SW480 (cell line): ENCODE measurements around the gene ANKRD24.
"Not testable (repeated sequence)": the region's sequence is repeated elsewhere in the genome, so short reads cannot be mapped to it uniquely, and the experiment has no call there.

ENCODE experiments used
- DNase-seq: peaks from one replicate; pipeline ENCODE4 v3.0.0-alpha.2; 2016; ENCODE audit warnings: low spot score

Gene ANKRD24

DNA sequence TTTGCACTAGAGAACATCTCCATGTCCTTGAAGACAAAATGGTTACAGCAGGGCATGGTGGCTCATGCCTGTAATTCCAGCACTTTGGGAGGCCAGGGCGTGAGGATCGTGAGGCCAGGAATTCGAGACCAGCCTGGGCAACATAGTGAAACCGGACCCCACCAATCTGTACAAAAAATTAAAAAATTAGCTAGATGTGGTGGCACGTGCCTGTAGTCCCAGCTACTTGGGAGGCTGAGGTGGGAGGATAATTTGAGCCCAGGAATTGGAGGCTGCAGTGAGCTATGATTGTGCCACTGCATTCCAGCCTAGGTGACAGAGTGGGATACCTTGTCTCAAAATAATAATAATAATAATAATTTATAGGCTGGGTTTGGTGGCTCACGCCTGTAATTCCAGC is 47.7 kb downstream of the ANKRD24 start:
- DNase-seq = not testable (repeated sequence)

DNA sequence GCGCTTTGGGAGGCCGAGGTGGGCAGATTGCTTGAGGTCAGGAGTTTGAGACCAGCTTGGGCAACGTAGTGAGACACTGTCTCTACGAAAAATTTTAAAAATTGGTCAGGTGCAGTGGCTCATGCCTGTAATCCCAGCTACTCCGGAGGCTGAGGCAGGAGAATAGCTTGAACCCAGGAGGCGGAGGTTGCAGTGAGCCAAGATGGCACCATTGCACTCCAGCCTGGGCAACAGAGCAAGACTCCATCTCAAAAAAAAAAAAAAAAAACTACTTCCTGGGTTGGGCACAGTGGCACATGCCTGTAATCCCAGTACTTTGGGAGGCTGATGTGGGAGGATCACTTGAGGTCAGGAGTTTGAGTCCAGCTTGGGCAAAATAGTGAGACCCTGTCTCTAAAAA is 49.0 kb downstream of the ANKRD24 start:
- not testable (repeated sequence) for DNase-seq

DNA sequence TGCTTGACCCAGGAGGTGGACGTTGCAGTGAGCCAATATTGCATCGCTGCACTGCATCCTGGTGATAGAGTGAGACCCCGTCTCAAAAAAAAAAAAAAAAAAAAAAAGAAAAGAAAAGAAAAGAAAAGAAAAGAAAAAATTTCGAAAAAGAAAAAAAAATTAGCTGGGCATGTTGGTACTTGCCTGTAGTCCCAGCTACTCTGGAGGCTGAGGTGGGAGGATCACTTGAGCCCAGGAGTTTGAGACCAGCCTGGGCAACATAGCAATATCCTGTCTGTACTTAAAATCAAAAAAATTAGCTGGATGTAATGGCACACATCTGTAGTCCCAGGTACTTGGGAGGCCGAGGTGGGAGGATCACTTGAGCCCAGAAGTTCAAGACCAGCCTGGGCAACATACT is 49.6 kb downstream of the ANKRD24 start:
- not testable (repeated sequence) for DNase-seq

DNA sequence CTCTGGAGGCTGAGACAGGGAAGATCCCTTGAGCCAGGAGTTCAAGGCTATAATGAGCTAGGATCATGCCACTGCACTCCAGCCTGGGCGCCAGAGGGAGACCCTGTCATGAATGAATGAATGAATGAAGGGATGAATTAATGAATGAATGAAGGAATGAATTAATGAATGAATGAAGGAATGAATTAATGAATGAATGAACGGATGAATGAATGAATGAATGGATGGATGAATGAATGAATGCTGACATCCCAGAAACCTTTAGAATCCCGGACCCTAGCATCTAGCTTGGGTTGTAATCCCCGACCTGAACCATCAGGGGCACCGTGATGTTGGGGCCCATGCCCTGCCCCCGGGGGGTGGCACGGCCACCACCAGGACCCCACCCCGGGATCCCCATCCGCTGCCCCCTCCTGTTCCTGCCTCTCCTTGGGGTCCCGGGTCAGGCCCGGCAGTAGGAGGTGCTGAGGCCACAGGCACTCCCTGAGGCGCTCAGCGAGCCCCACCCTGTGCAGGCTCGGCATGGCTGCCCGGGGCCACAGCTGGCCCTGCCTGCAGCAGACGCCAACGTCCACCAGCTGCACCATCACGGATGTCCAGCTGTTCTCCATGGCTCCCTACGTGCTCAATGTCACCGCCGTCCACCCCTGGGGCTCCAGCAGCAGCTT is 50.3 kb downstream of the ANKRD24 start:
- peak; percentile 39 for DNase-seq

DNA sequence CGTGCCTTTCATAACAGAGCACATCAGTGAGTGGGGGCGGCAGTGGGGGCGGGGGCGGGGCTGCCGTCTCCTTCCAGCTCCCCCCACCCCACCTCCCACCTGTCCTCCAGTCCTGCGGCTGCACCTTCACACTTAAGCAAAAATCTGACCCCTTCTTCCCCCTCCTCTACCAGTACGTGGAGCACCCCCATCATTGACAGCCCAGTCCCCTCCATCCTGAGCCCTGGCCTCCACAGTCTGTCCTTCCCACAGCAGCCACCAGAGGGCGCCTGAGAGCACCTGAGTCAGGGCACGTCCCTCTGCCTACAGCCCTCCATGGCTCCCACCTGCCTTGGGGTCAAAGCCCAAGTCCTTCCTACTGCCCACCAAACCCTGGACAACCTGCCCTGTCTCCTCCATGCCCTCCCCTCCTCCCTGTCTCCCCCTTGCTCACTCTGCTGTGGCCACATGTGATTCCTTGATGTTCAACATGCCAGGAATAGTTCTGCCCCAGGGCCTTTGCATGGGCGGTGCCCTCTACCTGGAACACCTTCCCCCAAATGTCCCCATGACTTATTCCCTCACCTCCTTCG is 50.9 kb downstream of the ANKRD24 start:
- no peak for DNase-seq

DNA sequence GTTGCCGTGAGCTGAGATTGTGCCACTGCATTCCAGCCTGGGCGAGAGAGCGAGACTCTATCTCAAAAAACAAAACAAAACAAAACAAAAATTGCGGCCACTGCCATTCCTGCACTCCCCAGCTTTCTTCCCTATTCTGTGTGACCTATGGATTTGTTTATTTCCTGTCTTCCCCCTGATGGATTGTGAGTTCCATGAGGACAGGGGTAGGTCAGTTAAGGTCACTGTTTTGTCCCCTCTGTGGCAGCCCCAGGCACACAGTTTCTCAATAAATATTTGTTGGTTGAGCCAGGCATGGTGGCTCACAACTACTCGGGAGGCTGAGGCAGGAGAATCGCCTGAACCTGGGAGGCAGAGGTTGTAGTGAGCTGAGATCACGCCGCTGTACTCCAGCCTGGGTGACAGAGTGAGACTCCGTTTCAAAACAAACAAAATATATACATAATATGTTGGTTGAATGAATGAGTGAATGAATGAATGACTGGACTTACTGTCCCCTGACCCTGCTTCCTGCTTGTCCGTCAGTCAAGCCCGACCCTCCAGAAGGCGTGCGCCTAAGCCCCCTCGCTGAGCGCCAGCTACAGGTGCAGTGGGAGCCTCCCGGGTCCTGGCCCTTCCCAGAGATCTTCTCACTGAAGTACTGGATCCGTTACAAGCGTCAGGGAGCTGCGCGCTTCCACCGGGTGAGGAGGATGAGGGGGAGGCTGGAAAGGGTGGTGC is 51.8 kb downstream of the ANKRD24 start:
- no peak for DNase-seq

DNA sequence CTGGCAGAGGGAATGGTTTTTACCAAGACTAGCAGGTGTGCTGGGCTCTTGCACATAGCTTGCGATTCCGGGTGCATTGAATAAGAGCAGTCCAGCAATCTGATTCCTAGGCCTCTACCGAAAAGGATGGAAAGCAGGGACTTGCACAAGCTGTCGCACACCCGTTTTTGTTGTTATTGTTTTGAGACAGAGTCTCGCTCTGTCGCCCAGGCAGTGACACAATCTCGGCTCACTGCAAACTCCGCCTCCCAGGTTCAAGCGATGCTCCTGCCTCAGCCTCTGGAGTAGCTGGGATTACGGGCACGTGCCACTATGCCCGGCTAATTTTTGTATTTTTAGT is 52.3 kb downstream of the ANKRD24 start:
- DNase-seq = no peak

DNA sequence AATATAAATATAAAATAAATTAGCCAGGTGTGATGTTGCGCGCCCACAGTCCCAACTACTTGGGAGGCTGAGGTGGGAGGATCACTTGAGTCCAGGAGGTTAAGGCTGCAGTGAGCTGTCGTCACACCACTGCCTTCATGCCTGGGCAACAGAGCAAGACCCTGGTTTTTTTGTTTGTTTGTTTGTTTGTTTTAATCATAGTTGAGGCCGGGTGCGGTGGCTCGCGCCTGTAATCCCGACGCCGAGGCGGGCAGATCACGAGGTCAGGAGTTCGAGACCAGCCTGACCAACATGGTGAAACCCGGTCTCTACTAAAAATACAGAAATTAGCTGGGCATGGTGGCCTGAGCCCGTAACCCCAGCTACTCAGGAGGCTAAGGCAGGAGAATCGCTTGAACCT is 55.0 kb downstream of the ANKRD24 start:
- not testable (repeated sequence) for DNase-seq

DNA sequence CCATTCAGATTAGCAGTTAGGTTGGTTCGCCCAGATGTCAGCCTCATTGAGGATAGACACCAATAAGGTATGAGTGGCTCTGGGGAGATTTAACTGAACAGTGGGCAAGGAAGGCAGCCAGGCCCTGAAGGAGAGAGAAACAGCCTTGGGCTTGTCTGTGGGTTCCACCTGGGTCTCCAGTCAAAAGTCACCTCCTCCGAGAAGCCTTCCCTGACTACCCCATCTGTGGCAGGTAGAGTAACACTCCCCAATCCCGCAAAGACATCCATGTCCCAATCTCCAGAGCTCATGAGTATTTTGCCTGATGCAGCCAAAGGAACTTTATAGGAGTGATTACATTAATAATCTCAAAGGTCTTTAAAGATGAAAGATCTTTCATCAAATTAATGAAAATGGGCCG is 56.3 kb downstream of the ANKRD24 start:
- no peak for DNase-seq

DNA sequence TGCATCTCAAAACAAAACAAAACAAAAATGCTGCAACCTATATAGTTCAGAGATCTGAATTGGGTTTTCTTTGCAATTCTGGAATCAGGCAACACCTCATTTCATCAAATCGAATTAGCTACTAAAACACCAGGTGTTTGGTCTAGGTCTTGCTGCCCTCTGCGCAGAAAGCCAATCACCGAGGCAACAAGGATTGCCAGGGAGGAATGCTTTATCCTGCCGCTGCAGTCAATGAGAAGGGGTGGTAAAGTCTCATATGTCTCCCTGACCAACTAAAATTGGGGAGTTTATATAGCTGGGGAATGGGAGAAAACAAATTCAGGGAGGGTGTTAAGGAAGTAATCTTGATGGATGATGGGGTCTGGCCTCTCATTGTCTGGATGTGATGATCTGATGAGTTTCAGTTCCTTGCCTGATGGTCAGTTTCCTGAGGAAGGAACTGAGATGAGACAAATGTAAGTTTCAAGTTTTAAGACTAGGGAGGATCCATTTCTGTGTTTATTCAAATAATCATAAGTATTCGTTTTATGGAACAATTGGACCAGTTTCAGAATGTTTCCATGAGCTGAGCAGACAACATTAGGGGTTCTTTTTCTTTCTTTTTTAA is 59.4 kb downstream of the ANKRD24 start:
- DNase-seq = no peak

DNA sequence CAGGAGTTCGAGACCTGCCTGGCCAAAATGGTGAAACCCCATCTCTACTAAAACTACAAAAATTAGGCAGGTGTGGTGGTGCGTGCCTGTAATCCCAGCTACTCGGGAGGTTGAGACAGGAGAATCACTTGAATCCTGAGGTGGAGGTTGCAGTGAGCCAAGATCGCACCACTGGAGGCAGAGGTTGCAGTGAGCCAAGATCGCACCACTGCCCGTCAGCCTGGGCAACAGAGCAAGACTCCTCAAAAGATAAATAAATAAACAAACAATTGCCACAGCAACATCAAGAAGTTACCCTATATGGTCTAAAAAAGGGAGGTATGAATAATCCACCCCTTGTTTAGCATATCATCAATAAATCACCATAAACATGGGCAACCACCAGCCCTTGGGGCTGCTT is 63.4 kb downstream of the ANKRD24 start:
- DNase-seq = not testable (repeated sequence)

DNA sequence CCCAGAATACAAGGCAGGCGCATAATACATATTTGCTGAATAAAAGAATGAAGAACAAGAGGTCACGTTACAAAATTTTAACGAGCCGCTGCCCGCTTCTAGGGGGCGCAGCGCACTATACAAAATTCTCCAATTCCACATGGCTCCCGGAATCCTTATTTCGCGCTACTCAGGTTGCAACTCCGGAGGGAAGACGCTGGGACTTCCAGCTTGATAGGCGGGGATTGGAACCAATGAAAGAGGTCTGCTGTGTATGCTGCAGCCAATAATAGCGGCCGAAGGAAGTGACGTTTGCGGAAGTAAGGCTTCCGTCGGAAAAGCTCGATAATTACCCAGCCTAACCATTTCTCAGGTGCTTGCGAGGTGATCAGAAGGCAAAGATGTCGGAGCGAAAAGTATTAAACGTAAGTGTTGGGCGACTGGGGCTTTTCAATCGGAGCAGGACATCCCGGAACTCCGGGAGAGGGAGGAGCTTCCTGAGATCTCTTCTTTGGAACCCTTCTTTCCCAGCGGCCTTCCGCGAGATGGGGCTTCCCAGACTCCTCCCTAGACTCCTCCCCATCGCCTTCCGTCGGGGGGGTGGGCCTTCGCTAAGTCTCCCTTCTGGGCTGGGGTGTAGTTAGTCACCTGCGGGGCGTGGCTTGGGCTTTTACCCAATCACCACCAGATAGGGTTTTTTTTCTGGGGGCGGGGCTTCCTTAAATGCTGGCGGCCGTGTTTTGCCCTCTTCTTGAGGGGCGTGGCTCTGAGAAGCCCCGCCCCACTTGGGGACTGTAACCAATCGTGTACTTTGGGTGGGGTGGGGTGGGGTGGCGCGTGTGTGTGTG is 64.5 kb downstream of the ANKRD24 start, which contains the start of gene YJU2:
TSS of gene YJU2 (plus strand) at position 314 of the 827 bp plus-strand sequence. CDS start at position 381, 67 bp downstream.
- peak; percentile 98 for DNase-seq

DNA sequence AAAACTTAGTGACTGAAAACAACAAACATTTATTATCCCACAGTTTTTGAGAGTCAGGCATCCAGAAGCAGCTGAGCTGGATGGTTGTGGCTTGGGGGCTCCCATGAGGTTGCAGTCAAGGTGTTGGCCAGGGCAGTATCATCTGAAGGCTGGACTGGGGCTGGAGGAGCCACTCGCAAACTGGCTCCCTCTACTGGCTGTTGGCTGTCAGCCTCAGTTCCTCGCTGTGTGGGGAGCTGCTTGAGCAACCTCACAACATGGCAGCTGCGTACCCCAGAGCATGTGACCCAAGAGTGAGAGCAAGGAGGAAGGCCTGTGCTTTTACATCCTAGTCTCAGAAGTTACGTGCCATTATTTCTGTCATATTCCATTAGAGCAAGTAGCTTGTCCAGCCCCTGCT is 74.1 kb downstream of the ANKRD24 start:
- DNase-seq = no peak

DNA sequence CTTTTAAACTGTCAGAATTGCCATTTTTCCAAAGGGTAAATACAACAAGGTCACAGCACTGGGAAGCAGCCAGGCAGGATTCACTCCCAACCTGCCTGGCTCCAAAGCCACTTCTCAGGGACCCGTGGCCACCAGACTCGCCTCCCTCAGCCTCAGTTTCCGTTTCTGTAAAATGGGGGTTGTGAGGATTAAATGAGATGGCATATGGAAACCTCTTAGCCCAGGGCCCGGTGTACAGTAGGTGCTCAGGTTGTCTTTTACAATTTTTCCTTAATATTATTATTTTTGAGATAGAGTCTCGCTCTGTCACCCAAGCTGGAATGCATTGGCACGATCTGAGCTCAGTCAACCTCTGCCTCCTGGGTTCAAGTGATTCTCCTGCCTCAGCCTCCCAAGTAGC is 74.5 kb downstream of the ANKRD24 start:
- no peak for DNase-seq

DNA sequence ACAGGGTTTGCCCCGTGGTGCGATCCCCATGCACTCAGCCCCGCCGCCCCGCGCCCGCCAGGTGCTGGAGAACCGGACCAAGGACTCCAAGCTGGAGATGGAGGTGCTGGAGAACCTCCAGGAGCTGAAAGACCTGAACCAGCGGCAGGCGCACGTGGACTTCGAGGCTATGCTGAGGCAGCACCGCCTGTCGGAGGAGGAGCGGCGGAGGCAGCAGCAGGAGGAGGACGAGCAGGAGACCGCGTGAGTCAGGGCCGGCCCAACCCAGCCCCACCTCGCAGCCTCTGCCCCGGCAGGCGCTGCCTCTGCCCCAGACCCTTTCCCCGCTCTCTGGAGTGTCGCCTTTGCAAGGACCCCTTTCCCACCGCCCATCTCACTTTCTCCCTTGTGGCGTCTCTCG is 75.7 kb downstream of the ANKRD24 start:
- DNase-seq = no peak

DNA sequence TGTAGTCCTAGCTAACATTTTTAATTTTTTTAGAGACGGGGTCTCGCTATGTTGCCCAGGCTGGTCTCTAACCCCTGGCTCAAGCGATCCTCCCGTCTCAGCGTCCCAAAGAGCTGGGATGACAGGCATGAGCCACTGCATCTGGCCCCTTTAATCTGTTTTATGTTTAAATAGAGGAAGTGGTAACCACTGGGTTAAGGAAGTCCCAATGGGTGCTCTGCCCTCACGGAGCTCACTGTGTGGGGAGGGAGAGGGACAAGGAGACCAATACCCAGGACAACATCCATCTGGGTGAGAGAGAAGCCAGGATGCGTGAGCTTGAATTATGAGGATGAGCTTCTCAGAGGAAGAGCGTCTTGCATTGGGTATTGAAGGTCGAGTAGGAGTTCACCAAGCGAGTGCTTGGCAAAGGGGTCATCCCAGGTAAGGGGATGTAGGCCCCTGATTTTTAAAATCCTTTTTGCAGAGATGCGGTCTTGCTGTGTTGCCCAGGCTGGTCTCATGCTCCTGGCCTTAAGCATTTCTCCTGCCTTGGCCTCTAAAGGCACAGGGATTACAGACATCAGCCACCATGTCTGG is 78.2 kb downstream of the ANKRD24 start:
- DNase-seq = no peak

DNA sequence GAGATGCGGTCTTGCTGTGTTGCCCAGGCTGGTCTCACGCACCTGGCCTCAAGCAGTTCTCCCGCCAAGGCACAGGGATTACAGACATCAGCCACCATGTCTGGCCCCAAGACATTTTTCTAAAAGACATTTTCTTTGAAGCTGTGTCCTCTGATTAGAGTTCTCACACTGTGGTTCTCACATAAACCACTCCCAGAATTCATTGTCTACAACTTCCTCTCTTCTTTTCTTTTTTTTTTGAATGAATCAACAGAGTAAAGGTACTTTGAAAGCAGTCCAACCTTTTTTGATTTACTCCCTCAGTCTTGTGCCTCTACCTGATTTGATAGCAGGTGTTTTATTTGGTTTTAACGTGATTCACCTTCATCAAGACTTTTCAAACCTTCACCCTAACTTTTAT is 82.3 kb downstream of the ANKRD24 start:
- no peak for DNase-seq

DNA sequence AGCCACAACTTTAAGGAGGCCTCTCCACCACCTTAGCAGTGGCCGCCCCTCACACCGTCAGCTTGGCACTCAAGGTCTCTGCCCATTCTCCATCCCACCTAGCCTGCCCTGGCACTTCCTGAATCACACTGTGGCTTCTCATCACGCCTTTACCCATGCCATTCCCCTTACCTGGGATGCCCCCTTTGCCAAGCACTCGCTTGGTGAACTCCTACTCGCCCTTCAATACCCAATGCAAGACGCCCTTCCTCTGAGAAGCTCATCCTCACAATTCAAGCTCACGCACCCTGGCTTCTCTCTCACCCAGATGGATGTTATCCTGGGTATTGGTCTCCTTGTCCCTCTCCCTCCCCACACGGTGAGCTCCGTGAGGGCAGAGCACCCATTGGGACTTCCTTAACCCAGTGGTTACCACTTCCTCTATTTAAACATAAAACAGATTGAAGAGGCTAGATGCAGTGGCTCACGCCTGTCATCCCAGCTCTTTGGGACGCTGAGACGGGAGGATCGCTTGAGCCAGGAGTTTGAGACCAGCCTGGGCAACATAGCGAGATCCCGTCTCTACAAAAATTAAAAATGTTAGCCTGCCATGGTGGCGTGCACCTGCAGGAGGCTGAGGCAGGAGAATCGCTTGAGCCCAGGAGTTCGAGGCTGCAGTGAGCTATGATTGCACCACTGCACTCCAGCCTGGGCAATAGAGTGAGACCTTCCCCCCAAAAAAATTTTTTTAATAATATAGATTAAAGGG is 83.9 kb downstream of the ANKRD24 start:
- DNase-seq = no peak

DNA sequence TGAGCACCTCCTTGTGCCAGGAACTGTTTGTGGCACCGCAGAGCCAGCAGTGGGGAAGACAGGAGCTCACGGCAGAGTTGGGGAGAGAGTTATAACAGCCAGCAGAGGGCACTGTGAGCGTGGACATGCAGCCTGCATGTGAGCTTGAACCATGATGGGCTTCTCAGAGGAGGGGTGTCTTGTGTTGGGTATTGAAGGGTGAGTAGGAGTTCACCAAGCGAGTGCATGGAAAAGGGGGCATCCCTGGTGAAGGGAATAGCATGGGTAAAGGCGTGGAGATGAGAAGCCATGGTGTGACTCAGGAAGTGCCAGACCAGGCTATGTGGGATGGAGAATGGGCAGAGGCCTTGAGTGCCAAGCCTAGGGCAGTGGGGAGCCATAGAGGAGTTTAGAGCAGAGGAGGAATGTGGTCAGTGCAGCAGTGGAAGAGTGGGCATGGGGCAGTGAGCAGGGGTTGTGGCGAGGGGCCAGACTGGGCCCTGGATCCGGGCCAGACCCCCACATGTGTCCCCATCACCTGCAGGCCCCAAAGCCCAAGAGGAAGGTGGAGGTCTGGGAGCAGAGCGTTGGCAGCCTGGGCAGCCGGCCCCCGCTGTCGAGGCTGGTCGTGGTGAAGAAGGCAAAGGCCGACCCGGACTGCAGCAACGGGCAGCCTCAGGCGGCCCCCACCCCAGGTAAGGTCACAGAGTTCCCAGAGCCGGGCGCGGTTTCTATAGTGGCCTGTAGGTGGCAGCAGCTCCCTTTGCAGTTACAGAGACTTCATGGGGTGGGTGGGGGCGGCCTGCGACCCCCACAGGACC is 84.8 kb downstream of the ANKRD24 start:
- DNase-seq = peak; percentile 41
